Activated CD8-positive, alpha-beta memory T cell treated with anti-CD3 and anti-CD28 coated beads for 4 hours (primary cell): ENCODE data around the gene AGBL5.
"Not testable (repeated sequence)": the region's sequence is repeated elsewhere in the genome, so short reads cannot be mapped to it uniquely, and the experiment has no call there.

Experiments used
- DNase-seq, 2 donors: peaks; one replicate each; pipeline ENCODE4 v3.0.0-alpha.2; 2020; ENCODE audit warnings: low read depth in 2 of 2

The AGBL5 gene

GRCh38 chr2:27051902-27052645, 606 bp downstream of the AGBL5 start:
- peak in 1 of 2 donors; percentile 16 for DNase-seq

GRCh38 chr2:27053321-27053720, 1.9 kb downstream of the AGBL5 start:
- DNase-seq = no peak

- no peak for DNase-seq
Measured at GRCh38 chr2:27053776-27054175, 2.3 kb downstream of the AGBL5 start.

GRCh38 chr2:27054721-27055120, 3.3 kb downstream of the AGBL5 start:
- DNase-seq = no peak

- no peak for DNase-seq
Measured at GRCh38 chr2:27057184-27057583, 5.7 kb downstream of the AGBL5 start.

- no peak for DNase-seq
Measured at GRCh38 chr2:27058210-27058609, 6.7 kb downstream of the AGBL5 start.

GRCh38 chr2:27059141-27059820, 7.8 kb downstream of the AGBL5 start:
- no peak for DNase-seq

- no peak for DNase-seq
Measured at GRCh38 chr2:27060323-27060722, 8.9 kb downstream of the AGBL5 start.

GRCh38 chr2:27065128-27065527, 13.7 kb downstream of the AGBL5 start:
- no peak for DNase-seq

GRCh38 chr2:27067385-27067784, 15.9 kb downstream of the AGBL5 start:
- no peak for DNase-seq

GRCh38 chr2:27069436-27069835, 18.0 kb downstream of the AGBL5 start:
- no peak for DNase-seq

- no peak for DNase-seq
Measured at GRCh38 chr2:27069961-27070618, 18.6 kb downstream of the AGBL5 start.

GRCh38 chr2:27070653-27071276, 19.3 kb downstream of the AGBL5 start:
- DNase-seq = no peak

GRCh38 chr2:27071277-27071989, 20.0 kb downstream of the AGBL5 start, which contains the start of gene OST4:
Gene OST4, minus strand, starts transcription at chr2:27071654.
- DNase-seq = peak; percentile 76 to 81

GRCh38 chr2:27071990-27072830, 20.7 kb downstream of the AGBL5 start:
- no peak for DNase-seq

- no peak for DNase-seq
Measured at GRCh38 chr2:27072920-27073319, 21.5 kb downstream of the AGBL5 start.

- DNase-seq = no peak
Measured at GRCh38 chr2:27073782-27074181, 22.3 kb downstream of the AGBL5 start.

- DNase-seq = no peak
Measured at GRCh38 chr2:27074738-27075565, 23.5 kb downstream of the AGBL5 start.

GRCh38 chr2:27075566-27075871, 24.1 kb downstream of the AGBL5 start:
- DNase-seq = not testable (repeated sequence)

GRCh38 chr2:27076323-27076722, 24.9 kb downstream of the AGBL5 start:
- no peak for DNase-seq
